A673 (cell line): Measurements from ENCODE around the gene PROC. TPM values are rescaled to one million over a fixed set of nuclear protein-coding genes. Genes with fewer than 3 reads are reported as not detected.

Experiments used
- BruUV-seq: library from RNA; stranded (reverse); fragments of 400-500 nt; replicated peaks from 2 replicates; lab custom pipeline; 2021; lab: Mats Ljungman, UMichigan
- CTCF ChIA-PET: fragments of 300-600 bp; sonication (Branson Sonifier 250); formaldehyde crosslinking; loops from one replicate; lab custom pipeline; 2022; ENCODE audit warnings: antibody characterized with exemption; lab: Charles Lee
- POLR2A ChIA-PET: fragments of 300-600 bp; sonication (Branson Sonifier 250); formaldehyde crosslinking; loops from one replicate; lab custom pipeline; 2022; ENCODE audit warnings: antibody characterized with exemption; ENCODE audit not compliant: low non-redundant PET; lab: Charles Lee
- DNase-seq: peaks from one replicate; pipeline ENCODE4 v3.0.0-alpha.2; 2015; ENCODE audit warnings: low spot score
- H3K27ac ChIP-seq: fragments of 200-600 bp; sonication (generic); 2 replicates; pipeline ENCODE4 v1.5.1; 2016; ENCODE audit warnings: mixed run types, low read depth, mild to moderate bottlenecking, mixed read lengths, antibody characterized with exemption, low read length; ENCODE audit not compliant: poor library complexity, severe bottlenecking
- H3K27me3 ChIP-seq: fragments of 200-600 bp; sonication (generic); replicated peaks from 2 replicates; pipeline ENCODE4 v1.6.1; 2017; ENCODE audit warnings: mixed run types, low read depth, mild to moderate bottlenecking, mixed read lengths, antibody characterized with exemption, low read length; ENCODE audit not compliant: insufficient read depth, poor library complexity
- H3K36me3 ChIP-seq: fragments of 200-600 bp; sonication (generic); 2 replicates; pipeline ENCODE4 v1.6.1; 2016; ENCODE audit warnings: mixed run types, mild to moderate bottlenecking, mixed read lengths, antibody characterized with exemption, low read length; ENCODE audit not compliant: insufficient read depth, poor library complexity, severe bottlenecking
- H3K4me1 ChIP-seq: fragments of 200-600 bp; sonication (generic); 2 replicates; pipeline ENCODE4 v1.6.1; 2017; ENCODE audit warnings: mixed run types, mild to moderate bottlenecking, mixed read lengths, antibody characterized with exemption, low read length; ENCODE audit not compliant: insufficient read depth, poor library complexity, severe bottlenecking
- H3K4me3 ChIP-seq: fragments of 200-600 bp; sonication (generic); 2 replicates; pipeline ENCODE4 v1.5.1; 2016; ENCODE audit warnings: low read depth, mixed run types, mild to moderate bottlenecking, mixed read lengths, low read length; ENCODE audit not compliant: poor library complexity, severe bottlenecking
- H3K9me3 ChIP-seq: fragments of 200-600 bp; sonication (generic); 2 replicates; pipeline ENCODE4 v1.6.1; 2016; ENCODE audit warnings: mixed run types, low read depth, mild to moderate bottlenecking, mixed read lengths, antibody characterized with exemption, low read length; ENCODE audit not compliant: poor library complexity, severe bottlenecking
- CTCF ChIP-seq: fragments of 300-800, 200-600 bp; sonication (generic); conservative IDR thresholded peaks from 2 replicates; pipeline ENCODE4 v1.5.1; 2017; ENCODE audit warnings: low read depth, mild to moderate bottlenecking, antibody characterized with exemption, low read length, moderate library complexity, mixed read lengths
- EZH2 ChIP-seq: fragments of 200-600 bp; sonication (generic); IDR thresholded peaks from 2 replicates; pipeline ENCODE4 v1.6.1; 2017; ENCODE audit warnings: borderline replicate concordance, low read depth, mild to moderate bottlenecking, mixed read lengths, antibody characterized with exemption, low read length; ENCODE audit not compliant: poor library complexity, severe bottlenecking
- intact Hi-C: fragments of 100-400 bp; cut with micrococcal nuclease; formaldehyde crosslinking; loops from one replicate; pipeline ENCODE4 v1.10.0; 2022; ENCODE audit not compliant: unreplicated experiment
- total RNA-seq: library from RNA; stranded (reverse); gene quantifications from 2 replicates; pipeline ENCODE4 v1.2.3, GENCODE V29; 2021

The PROC gene
- total RNA-seq, 1 experiment from 2014 or later, result not detected

GRCh38 chr2:127463155-127463991 lies 45.1 kb downstream of the PROC start:
- no peaks in the 10 kb centered on the region for H3K4me1 ChIP-seq
- H3K9me3 ChIP-seq, result no peaks in the 10 kb centered on the region
- POLR2A ChIA-PET, result no interaction called here
- H3K27ac ChIP-seq, result no peak overlapping the region
- no peak overlapping the region for H3K4me3 ChIP-seq
- no peaks in the 10 kb centered on the region for H3K36me3 ChIP-seq
- intact Hi-C loops, result no loop called here
- TF ChIP-seq CTCF, result no peak
- TF ChIP-seq EZH2, result no peak
- CTCF ChIA-PET, result no interaction called here
- no peaks in the 10 kb centered on the region for H3K27me3 ChIP-seq
- BruUV-seq, result no TSS peak
- DNase-seq, result no peak

DNA sequence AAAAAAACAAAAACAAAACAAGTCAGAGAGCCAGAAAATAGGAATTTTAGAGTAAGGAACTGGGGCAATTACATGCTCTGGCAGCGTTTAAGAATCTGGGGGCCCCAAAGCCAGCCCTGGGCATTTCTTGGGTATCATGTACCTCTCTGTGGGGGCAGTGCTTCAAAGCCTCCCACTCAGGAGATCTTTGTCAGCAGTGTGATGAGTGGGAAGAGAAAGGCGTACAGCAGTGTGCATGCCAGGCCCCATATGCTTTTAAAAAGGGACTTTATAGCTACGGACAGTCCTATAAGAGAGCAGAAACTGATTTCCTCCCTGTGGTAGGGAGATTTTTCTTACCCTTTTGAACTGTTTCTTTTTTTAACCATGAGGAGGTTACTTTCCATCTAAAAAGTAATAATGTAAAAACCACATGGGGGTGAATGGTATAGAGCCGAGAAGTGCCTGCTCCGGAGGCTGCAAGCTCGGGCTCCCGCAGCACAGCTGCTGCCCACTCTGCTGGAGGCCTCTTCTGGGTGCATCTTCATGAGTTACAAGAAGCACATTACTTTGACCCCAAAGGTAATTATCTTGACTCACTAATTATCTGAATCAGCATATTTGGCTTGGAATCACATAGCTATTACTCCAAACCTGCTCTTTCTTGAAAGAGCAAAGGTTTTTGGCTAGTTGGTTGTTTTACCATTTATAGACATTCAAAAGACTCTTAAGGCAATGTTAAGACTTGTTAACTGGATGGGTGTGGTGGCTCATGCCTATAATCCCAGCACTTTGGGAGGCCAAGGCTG lies 46.4 kb downstream of the PROC start:
- H3K27ac ChIP-seq, result no peak overlapping the region
- ChIA-PET POLR2A (no interaction called here), CTCF (no interaction called here)
- H3K9me3 ChIP-seq, result no peaks in the 10 kb centered on the region
- TF ChIP-seq CTCF (no peak), EZH2 (no peak)
- no TSS peak for BruUV-seq
- intact Hi-C loops, result no loop called here
- no peak for DNase-seq
- no peaks in the 10 kb centered on the region for H3K27me3 ChIP-seq
- H3K4me1 ChIP-seq, result no peaks in the 10 kb centered on the region
- no peak overlapping the region for H3K4me3 ChIP-seq
- H3K36me3 ChIP-seq, result no peaks in the 10 kb centered on the region

- Histone ChIP-seq H3K27ac (no peak overlapping the region), H3K36me3 (no peaks in the 10 kb centered on the region), H3K4me3 (no peak overlapping the region), H3K4me1 (no peaks in the 10 kb centered on the region), H3K9me3 (no peaks in the 10 kb centered on the region), H3K27me3 (no peaks in the 10 kb centered on the region)
- intact Hi-C loops, result no loop called here
- BruUV-seq, result no TSS peak
- TF ChIP-seq EZH2 (no peak), CTCF (no peak)
- POLR2A ChIA-PET, result no interaction called here
- CTCF ChIA-PET, result no interaction called here
- no peak for DNase-seq
Observed at GRCh38 chr2:127465258-127465657, 47.0 kb downstream of the PROC start.
